GM11168 (cell line): Measurements from ENCODE around the gene HBP1.
"Not testable (repeated sequence)": the region's sequence is repeated elsewhere in the genome, so short reads cannot be mapped to it uniquely, and the experiment has no call there.

Experiments
- in situ Hi-C: fragments of 300-500 bp; cut with MboI; formaldehyde crosslinking; loops from one replicate; pipeline ENCODE4 v1.12.0; 2022; ENCODE audit warnings: low sequenced_read_pairs; ENCODE audit not compliant: unreplicated experiment

HBP1 gene, protein sequence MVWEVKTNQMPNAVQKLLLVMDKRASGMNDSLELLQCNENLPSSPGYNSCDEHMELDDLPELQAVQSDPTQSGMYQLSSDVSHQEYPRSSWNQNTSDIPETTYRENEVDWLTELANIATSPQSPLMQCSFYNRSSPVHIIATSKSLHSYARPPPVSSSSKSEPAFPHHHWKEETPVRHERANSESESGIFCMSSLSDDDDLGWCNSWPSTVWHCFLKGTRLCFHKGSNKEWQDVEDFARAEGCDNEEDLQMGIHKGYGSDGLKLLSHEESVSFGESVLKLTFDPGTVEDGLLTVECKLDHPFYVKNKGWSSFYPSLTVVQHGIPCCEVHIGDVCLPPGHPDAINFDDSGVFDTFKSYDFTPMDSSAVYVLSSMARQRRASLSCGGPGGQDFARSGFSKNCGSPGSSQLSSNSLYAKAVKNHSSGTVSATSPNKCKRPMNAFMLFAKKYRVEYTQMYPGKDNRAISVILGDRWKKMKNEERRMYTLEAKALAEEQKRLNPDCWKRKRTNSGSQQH

DNA sequence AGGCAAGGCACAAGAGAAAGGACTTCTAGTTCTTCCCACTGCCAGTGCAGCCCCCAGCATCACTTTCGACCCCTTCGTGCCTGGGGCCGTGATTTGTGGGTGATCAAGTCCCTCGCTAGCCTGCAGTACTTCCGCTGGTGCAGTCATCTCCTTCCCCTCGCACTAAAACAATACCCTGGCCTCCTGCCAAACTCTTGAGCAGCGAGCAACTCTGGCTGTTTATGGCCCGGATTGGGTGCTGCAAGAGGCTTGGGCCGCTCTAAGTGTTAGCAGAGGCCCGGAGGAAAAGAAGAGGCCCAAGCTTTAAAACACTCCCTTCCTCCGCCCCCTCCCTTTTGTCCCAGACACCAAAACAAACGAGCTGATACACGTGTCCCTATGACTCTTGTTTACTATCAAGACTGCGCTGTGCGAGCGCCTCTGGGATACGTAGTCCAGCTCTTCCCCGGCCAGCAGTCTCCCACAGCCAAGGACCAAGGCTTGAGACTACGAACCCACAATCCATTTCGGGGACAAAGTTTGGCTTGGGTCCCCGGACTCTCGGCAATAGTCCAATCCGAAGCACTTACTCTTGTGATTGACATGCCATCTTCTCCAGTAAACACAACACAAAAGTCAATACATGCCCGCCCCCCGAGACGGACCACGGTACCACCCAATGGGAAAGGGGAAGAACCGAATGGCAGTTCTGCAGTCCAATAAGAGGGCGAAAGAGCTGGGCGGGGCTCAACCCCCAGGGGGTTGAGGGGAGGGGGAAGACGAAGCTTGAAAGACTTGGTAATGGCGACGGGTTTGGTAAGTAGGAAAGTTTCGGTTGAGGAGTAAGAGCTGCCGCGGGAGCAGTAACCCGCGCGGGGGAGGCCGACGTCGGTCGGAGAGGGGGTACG lies at the start of gene HBP1:
Gene HBP1 (plus strand): TSS at position 771 of the 887 bp plus-strand sequence. CDS start 10,891 bp downstream, outside the sequence.
- in situ Hi-C loops = no loop called here

DNA sequence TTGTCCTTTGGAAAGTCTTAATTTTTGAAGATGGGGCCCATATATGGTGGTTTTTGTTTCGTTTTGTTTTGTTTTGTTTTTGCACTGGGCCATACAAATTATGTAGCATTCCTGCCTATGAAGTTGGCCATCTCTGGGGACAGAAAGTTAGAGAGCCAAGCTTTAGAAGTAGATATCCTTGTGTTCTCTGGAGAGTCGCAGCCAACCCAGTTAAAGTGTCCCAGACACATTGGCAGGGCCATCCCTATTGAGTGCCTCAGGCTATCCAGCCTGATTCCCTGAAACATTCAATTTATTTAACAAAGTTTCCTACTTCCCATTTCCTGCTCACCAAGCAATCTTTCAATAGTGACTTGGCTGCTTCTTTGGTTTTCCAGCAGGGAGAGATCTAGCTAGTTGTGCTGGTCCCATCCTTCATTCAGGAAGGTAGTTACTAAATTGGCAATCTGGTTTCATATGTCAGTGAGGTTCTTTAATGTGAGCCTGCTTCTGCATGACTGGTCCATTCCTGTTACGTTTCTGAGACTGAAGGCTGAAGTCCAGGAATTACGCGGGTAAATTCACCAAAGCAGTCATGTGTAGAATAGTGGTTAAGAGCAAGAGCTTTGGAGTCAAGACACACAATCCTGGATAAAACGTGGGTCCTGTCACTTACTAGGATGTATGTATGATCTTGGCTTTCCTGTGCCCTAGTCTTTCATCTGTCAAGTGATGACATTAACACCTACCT lies 49.3 kb upstream of the HBP1 start:
- in situ Hi-C loops = no loop called here

DNA sequence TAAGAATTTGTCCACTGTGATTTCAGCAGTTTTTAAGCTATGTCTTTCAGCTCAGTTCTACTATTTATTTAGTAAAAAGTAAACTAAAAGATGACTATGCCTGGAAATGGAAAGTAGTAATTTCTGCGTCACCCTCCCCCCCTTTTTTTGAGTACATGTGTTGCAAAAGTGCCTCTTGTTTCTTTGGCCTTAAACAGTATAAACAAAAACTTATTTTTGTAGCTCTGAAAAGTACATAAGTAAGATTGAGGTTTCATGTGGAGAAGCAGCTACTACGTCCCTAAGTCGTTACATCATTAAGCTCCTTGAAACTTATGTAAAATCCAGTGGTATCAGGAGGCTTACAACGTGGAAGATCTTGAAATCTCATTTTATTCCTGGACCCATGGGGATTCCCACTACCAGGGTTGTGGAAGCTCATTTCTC lies 46.3 kb upstream of the HBP1 start:
- in situ Hi-C loops = no loop called here

DNA sequence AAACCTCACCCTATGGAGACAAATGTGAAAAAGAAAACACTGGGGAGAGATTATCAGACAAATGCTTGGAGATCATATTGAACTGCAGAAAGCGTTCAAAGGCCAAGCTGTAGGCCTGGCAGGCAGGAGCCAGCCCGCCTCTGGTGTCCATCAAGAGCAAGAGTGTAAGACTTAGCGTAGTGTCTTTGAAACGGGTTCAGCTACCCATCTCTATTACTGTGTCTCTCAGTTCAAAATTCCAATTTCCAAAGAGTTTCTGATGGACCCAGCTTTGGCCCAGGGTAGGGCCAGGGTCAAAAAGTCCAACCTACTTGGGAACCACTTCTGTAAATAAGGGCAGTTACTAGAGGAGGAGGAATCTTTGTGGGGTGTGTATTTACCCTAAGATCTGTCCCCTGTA lies 45.4 kb upstream of the HBP1 start:
- in situ Hi-C loops = no loop called here

DNA sequence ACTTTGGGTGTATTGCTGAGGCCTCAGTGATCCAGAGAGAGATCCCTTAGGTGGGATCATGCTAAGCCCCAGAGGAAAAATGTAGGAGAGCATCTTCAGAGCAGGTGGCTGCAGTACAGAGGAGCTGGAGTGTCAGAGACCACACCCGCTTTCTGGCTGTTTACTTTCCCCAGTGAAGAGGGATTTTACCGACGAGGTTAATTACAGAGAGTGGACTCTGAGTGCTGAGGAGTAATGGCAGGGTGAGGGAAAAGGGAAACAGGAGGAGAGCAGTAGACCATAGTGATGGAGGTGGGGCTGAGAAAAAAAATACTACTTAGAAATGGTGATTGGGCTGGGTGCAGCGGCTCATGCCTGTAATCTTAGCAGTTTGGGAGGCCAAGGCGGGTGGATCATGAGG lies 43.3 kb upstream of the HBP1 start:
- in situ Hi-C loops = no loop called here

DNA sequence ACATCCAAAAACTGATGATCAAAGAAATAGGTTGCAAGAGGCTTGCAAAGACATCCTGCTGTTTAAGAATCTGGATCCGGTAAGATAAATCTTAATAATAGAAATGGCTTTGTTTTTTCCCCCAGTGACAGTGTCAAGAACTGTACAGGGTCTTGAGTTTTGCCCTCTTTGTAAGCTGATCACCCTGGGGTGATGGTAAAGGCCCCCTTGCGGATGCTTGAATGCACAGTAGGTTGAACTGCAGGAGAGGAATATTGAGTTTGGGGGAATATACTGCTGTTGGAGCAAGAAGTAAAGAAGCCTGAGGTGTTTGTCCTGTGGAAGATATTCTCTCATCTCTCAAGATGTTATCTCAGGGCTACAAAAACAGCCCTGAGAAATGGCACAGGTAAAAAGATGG lies 40.6 kb upstream of the HBP1 start:
- in situ Hi-C loops = no loop called here

DNA sequence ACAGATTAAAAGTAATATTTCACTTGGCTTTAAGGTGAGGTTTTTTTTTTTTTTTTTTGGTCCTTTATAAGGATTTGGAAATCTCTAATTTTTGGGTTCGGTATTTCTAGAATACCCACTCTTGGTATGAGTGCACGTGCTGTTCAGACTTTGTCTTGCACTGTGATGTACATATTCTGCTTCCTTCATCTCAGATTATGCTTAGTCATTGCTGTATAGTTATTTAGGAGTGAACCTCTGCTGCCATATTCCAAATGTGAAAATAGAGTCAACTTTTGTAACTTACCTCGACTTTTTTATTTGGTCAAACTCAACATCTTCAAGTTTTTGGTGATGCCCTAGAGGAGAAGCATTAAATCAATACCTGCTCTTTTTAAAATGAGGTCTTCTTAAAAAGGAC lies 40.1 kb upstream of the HBP1 start:
- in situ Hi-C loops = no loop called here

DNA sequence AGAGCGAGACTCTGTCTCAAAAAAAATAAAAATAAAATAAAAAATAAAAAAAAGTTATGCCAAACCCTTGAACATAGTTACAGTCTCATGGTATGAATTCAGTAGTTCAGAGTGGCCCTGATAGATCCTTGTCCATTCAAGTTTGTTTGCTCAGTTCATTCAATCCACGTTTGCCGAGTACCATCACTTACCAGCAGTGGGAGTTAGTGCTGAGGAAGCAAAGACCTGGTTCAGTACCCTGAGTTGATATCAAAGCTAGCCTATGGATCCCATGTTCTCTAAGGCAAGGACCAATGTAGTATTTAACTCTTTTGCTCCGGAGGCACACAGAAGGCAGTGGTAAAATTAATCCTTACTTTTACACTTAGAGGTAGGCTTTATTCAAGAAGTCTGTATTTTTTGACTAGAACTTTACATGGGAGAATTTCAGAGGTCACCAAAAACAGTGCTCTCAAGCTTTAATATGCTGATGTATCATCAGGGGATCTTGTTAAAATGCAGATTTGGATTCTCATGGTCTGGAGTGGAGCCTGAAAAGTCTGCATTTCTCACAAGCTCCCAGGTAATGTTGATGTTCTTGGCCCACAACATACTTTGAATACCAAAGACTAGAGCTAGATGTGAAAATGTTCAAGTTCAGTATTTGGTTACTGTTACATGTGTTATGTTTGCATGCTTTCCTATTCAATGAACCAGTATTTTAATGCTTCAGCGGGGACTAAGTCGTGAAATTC lies 38.1 kb upstream of the HBP1 start:
- in situ Hi-C loops = loop anchor here (10.0 kb wide), 1 partner anchor 86 kb away; the partner anchor contains the start of gene PRKAR2B

DNA sequence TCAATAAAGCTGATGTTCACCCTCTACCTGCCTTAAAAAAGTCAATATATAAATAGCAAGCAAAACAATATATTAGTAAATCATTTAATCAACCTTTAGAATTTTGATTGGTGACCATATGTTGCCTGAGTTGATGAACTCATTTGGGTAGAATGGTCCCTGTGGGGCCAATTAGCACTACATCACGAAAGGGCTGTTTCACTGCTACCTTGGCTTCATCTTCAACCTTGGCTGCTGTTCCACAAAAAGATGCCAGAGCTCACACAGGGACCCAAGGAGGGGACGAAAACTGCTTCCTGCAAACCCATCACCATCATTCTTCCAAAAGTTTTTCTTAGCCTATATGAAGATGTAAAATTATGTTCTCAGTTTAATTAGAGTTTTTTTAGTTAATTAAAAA lies 35.4 kb upstream of the HBP1 start:
- in situ Hi-C loops = loop anchor here (10.0 kb wide), 1 partner anchor 89 kb away; the partner anchor contains the start of gene PRKAR2B

DNA sequence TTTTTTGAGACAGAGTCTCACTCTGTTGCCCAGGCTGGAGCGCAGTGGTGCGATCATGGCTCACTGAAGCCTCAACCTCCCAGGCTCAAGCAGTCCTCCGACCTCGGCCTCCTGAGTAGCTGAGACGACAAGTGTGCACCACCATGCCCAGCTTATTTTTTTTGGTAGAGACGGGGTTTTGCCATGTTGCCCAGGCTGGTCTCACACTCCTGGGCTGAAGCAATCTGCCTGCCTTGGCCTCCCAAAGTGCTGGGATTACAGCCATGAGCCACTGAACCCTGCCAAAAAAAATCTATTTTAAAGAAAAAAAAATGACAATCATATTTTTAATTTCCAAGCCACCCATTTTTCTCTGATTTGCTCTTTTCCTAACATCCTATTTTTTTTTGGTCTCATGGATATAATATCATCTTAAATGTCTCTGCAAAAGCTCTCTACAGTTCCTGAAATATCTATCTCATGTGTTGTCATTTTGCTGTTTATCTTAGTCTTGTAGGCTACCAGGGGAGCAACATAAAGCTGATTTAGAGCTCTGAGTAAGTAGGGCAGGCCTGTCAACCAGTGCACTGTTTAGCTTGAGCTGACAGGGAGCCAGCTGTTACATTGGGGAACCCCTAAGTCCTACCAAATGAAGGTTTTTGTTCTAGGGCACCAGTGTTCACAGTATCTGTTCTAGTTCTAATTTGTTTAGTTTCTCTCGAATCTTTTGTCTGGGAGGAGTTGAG lies 29.9 kb upstream of the HBP1 start:
- in situ Hi-C loops = loop anchor here (10.0 kb wide), 1 partner anchor 94 kb away; the partner anchor contains the start of gene PRKAR2B

DNA sequence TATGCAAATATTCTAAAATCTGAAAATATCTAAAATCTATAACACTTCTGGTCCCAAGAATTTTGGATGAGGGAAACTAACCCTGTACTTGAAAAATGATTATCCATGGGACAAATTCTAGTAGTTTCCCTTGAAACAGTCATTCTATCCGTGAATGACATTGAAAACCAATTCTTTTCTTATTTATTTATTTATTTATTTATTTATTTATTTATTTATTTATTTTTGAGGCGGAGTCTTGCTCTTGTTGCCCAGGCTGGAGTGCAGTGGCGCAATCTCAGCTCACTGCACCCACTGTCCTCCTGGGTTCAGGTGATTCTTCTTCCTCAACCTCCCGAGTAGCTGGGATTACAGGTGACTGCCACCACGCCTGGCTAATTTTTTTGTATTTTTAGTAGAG lies 24.9 kb upstream of the HBP1 start:
- in situ Hi-C loops = not testable (repeated sequence)

DNA sequence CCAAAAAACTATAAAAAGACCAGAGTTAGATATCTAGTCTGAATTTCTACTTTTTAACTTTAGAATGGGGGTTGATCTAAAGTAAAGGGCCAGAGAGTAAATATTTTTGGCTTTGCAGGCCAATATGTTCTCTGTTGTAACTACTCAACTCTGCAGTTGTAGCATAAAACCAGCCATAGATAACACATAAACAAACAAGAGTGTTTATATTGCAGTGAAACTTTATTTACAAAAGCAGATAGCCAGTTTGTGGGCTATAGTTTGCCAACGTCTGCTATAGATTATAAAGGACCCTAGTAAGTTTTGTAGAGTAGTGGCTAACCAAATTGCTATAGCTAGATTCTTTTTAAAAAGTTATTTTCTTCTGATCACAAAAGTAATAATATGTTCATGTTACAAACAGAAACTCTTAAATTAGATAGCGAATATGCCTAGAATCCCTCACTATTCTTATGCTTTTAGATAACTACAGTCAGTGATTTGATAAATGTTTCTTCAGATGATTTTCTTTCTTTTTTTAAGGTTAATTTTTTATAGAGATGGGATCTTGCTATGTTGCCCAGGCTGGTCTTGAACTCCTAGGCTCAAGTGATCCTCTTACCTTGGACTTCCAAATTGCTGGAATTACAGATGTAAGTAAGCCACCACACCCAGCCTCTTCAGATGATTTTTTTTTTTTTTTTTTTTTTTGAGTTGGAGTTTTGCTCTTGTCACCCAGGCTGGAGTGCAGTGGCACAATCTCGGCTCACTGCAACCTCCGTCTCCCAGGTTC lies 23.6 kb upstream of the HBP1 start:
- in situ Hi-C loops = loop anchor here (5.0 kb wide), 1 partner anchor 353 kb away; no protein-coding TSS in a partner anchor

DNA sequence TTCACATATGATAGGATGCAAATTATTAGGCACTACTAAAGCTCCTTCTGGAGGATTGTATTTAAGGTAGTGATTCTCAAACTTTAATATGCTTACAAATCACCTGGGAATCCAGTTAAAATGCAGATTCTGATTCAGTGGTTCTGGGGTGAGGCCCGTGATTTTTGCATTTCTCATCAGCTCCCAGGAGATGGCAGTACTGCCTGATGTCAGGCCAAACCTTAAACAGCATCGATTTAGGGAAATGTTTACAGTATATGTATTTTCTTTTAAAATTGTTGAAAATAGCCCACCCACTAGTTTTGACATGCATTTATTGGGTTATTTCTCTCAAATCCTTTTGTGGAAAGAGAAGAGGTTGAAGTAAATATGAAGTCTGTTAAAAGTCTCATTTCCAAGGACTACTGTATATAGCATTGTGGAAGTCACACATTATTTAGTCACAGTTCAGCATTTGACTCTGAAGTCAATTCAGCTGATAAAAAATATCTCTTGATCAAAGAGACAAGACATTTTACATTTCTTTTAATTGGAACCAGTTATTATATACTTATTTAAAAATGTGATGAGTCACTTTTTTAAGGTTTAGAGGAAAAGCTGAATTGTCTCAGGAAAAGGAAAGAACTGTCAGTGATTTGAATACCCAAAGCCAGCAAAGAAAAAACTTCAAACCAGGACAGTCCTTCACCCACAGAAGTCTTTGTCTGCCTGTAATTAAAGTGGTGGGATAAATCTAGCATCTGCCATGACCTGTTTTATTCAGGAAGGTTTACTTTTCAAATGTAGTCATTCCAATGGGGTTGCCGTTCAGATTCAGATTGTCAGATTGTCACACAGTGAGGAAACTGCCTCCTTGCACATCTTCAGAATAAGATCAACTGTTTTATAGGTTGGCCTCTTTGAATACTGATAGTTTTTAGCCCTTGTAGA lies 21.1 kb upstream of the HBP1 start:
- in situ Hi-C loops = loop anchor here (5.0 kb wide), 1 partner anchor 355 kb away; no protein-coding TSS in a partner anchor

DNA sequence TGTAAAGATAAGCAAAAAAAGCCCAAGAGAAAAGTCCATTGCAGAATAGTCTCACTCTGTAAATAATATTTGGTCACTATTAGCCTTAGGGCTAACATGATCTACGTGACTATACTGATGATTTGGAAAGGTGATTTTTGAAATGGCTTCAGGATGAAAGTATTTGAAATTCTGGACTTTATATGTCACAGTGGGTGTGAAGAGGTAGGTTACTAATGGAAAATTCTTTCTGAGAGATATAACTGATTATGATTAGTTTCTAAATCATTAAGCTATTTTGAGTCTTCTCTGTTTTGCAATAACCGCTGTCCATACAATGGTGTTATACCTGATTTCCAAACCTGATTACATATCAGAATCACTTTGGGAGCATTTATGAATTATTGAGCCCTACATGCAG lies 20.1 kb upstream of the HBP1 start:
- in situ Hi-C loops = loop anchor here (5.0 kb wide), 1 partner anchor 356 kb away; no protein-coding TSS in a partner anchor

DNA sequence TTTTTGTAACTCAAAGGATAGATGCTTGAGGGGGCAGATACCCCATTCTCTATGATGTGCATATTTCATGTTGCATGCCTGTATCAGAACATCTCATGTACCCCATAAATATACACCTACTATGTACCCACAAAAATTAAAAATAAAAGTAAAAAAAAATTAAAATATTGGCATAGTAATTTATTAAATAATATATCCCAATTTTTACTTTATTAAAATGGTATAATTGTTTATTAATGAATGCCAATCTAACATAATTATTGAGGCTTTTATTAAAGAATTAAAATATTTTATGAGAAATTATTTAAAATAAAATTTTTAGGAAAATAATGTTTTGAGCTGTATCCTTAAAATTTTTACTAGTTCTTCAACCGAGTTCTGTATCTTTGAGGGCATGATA lies 18.9 kb upstream of the HBP1 start:
- in situ Hi-C loops = loop anchor here (5.0 to 10.0 kb wide), 2 partner anchors 205 to 358 kb away; no protein-coding TSS in a partner anchor

DNA sequence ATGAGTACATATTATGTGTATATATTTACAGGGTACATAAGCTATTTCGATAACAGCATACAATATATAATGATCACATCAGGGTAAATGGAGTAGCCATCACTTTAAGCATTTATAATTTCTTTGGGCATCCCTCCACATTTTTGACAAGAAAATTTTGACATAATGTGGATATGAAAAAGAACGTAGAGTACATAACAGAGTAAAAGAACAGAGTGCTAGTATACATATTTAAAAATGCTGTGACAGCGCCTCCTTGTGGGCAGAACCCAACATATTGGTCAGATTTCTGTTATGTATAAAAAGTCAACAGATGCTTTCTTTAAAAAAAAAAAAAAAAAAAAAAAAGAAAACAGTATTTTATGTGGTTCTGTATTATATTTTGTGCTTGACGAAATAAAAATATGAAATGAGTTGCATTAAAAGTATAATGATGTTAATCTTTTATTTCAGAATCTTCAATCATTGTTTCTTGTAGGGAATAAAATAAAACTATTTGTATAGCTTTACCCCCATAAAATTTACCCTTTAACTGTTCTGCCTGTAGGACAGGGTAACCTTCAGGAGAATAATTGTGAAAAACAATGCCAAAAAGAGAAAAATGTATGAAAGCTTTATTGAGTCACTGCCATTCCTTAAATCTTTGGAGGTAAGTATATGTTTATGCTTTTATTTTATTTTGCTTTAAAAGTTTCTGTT lies 18.3 kb upstream of the HBP1 start:
- in situ Hi-C loops = loop anchor here (10.0 kb wide), 1 partner anchor 206 kb away; no protein-coding TSS in a partner anchor
